ENCODE results near the gene SLC47A1. TPM values are rescaled to one million over a fixed set of nuclear protein-coding genes. Genes with fewer than 3 reads are reported as not detected.
A peak's percentile ranks its signal among the peaks of the same experiment; 100 is the strongest.

Gene SLC47A1
- total and polyA plus RNA-seq, 2 of the 13 experiments (the other 11 are each of a cell fraction or from before 2014, with no cell fraction given), result 42.1 to 67.5 TPM

DNA sequence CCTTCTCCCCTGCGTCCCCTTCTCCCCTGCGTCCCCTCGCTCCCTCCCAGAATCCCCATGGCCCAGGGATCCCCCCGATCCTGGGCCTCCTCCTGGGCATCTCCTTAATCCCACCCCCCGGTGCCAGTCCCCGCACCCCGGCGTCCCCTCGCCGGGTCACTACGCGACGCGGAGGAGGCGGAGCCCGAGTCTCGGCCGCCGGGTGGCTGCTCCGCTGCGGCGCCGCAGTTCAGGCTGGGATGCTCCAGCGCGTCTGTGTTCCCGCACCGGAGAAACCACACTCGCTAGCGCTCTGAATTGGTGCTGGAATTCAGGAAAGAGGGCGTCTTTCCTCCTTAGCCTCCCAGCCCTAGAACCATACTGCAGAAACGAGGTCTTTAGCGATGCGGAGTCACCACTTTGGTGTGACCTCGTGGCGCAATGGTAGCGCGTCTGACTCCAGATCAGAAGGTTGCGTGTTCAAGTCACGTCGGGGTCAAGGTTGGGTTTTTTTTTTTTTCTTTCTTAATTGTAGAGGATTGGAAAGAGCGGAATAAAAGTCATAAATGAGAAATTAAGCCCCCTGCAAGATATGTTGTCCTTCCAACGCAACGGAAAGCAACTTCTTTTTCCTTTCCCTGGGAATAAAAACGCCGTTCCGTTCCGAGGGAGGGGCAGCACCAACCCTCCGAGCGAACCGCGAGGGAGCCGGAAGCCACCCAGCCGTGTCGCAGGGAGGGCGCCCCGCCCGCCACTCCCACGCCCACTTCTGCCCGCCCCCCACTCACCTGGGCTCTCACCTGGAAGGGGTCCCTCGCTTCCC lies 25.7 kb upstream of the SLC47A1 start (continued):
- TF ChIP-seq, protein P1, sequence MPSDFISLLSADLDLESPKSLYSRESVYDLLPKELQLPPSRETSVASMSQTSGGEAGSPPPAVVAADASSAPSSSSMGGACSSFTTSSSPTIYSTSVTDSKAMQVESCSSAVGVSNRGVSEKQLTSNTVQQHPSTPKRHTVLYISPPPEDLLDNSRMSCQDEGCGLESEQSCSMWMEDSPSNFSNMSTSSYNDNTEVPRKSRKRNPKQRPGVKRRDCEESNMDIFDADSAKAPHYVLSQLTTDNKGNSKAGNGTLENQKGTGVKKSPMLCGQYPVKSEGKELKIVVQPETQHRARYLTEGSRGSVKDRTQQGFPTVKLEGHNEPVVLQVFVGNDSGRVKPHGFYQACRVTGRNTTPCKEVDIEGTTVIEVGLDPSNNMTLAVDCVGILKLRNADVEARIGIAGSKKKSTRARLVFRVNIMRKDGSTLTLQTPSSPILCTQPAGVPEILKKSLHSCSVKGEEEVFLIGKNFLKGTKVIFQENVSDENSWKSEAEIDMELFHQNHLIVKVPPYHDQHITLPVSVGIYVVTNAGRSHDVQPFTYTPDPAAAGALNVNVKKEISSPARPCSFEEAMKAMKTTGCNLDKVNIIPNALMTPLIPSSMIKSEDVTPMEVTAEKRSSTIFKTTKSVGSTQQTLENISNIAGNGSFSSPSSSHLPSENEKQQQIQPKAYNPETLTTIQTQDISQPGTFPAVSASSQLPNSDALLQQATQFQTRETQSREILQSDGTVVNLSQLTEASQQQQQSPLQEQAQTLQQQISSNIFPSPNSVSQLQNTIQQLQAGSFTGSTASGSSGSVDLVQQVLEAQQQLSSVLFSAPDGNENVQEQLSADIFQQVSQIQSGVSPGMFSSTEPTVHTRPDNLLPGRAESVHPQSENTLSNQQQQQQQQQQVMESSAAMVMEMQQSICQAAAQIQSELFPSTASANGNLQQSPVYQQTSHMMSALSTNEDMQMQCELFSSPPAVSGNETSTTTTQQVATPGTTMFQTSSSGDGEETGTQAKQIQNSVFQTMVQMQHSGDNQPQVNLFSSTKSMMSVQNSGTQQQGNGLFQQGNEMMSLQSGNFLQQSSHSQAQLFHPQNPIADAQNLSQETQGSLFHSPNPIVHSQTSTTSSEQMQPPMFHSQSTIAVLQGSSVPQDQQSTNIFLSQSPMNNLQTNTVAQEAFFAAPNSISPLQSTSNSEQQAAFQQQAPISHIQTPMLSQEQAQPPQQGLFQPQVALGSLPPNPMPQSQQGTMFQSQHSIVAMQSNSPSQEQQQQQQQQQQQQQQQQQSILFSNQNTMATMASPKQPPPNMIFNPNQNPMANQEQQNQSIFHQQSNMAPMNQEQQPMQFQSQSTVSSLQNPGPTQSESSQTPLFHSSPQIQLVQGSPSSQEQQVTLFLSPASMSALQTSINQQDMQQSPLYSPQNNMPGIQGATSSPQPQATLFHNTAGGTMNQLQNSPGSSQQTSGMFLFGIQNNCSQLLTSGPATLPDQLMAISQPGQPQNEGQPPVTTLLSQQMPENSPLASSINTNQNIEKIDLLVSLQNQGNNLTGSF (CRISPR knock-in tag; IDR thresholded peaks at IDR 0.05), result peak; percentile 56; the same call in 1 of the 2 replicates
- no peak for TF ChIP-seq ZNF382 (CRISPR knock-in tag; IDR thresholded peaks at IDR 0.05; ENCODE audit: borderline replicate concordance)
- TF ChIP-seq, protein P2, sequence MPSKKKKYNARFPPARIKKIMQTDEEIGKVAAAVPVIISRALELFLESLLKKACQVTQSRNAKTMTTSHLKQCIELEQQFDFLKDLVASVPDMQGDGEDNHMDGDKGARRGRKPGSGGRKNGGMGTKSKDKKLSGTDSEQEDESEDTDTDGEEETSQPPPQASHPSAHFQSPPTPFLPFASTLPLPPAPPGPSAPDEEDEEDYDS (CRISPR knock-in tag; IDR thresholded peaks at IDR 0.05), result peak; percentile 41; the same call in 1 of the 2 replicates
- TF ChIP-seq ZNF850 (CRISPR knock-in tag; conservative IDR thresholded peaks at IDR 0.05), result no peak
- TF ChIP-seq ZNF12 (CRISPR knock-in tag; IDR thresholded peaks at IDR 0.05), result peak; percentile 29; the same call in 1 of the 2 replicates
- no peak for TF ChIP-seq ZNF260 (CRISPR knock-in tag; IDR thresholded peaks at IDR 0.05; ENCODE audit: borderline replicate concordance, low read depth)
- TF ChIP-seq ZFP90 (CRISPR knock-in tag; IDR thresholded peaks at IDR 0.05; ENCODE audit: borderline replicate concordance), result peak; percentile 50; the same call in 1 of the 2 replicates
- 0 out of 2 replicates have a peak, but pooled peaks have one; percentile 44 for TF ChIP-seq ZNF746 (CRISPR knock-in tag; IDR thresholded peaks at IDR 0.05)
- TF ChIP-seq, protein P3, sequence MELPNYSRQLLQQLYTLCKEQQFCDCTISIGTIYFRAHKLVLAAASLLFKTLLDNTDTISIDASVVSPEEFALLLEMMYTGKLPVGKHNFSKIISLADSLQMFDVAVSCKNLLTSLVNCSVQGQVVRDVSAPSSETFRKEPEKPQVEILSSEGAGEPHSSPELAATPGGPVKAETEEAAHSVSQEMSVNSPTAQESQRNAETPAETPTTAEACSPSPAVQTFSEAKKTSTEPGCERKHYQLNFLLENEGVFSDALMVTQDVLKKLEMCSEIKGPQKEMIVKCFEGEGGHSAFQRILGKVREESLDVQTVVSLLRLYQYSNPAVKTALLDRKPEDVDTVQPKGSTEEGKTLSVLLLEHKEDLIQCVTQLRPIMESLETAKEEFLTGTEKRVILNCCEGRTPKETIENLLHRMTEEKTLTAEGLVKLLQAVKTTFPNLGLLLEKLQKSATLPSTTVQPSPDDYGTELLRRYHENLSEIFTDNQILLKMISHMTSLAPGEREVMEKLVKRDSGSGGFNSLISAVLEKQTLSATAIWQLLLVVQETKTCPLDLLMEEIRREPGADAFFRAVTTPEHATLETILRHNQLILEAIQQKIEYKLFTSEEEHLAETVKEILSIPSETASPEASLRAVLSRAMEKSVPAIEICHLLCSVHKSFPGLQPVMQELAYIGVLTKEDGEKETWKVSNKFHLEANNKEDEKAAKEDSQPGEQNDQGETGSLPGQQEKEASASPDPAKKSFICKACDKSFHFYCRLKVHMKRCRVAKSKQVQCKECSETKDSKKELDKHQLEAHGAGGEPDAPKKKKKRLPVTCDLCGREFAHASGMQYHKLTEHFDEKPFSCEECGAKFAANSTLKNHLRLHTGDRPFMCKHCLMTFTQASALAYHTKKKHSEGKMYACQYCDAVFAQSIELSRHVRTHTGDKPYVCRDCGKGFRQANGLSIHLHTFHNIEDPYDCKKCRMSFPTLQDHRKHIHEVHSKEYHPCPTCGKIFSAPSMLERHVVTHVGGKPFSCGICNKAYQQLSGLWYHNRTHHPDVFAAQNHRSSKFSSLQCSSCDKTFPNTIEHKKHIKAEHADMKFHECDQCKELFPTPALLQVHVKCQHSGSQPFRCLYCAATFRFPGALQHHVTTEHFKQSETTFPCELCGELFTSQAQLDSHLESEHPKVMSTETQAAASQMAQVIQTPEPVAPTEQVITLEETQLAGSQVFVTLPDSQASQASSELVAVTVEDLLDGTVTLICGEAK (IDR thresholded peaks at IDR 0.05), result no peak
- TF ChIP-seq, protein P3 (CRISPR knock-in tag; IDR thresholded peaks at IDR 0.05), result no peak
- TF ChIP-seq, protein P4, sequence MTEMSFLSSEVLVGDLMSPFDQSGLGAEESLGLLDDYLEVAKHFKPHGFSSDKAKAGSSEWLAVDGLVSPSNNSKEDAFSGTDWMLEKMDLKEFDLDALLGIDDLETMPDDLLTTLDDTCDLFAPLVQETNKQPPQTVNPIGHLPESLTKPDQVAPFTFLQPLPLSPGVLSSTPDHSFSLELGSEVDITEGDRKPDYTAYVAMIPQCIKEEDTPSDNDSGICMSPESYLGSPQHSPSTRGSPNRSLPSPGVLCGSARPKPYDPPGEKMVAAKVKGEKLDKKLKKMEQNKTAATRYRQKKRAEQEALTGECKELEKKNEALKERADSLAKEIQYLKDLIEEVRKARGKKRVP (CRISPR knock-in tag; IDR thresholded peaks at IDR 0.05), result peak in 1 of 2 experiments; percentile 44; a peak in 1 of 4 replicates
- no peak for TF ChIP-seq MLLT10 (CRISPR knock-in tag; IDR thresholded peaks at IDR 0.05)
